Lower leg skin (tissue), 3 donors: ENCODE data around the gene CDHR3.

ENCODE experiments used
- POLR2A ChIP-seq, 2 donors: fragments of 450-650 bp; IDR thresholded peaks; one replicate each; pipeline ENCODE4 v1.6.1; 2016 to 2017; ENCODE audit warnings: antibody characterized with exemption in 2 of 2, mild to moderate bottlenecking in 1 of 2, moderate library complexity in 1 of 2
- TF ChIP-seq, protein P1 (sequence below), 3 donors: fragments of 450-650 bp; IDR thresholded peaks; one replicate each; pipeline ENCODE4 v1.5.1; 2016; ENCODE audit warnings: antibody characterized with exemption in 3 of 3, mild to moderate bottlenecking in 3 of 3, moderate library complexity in 2 of 3

DNA sequence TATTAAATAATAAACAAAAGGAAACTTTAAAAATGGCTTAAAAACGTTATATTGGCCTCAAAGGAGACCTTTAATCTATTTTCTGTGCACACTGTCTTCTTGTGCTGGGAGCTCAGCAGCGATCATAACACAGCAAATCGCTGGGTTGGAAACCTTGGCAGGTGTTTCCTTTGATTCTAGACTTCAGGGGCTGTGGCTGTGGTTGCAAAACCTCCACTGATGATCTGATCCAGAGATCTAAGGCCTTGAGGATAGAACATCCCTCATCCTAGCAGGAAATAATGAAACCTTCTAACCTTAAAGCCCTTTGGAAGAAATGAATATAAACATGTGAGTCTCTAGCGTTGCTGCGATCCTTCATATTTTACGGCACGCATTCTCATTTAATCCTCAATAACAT, 29.8 kb downstream of the CDHR3 start:
- TF ChIP-seq, protein P1, sequence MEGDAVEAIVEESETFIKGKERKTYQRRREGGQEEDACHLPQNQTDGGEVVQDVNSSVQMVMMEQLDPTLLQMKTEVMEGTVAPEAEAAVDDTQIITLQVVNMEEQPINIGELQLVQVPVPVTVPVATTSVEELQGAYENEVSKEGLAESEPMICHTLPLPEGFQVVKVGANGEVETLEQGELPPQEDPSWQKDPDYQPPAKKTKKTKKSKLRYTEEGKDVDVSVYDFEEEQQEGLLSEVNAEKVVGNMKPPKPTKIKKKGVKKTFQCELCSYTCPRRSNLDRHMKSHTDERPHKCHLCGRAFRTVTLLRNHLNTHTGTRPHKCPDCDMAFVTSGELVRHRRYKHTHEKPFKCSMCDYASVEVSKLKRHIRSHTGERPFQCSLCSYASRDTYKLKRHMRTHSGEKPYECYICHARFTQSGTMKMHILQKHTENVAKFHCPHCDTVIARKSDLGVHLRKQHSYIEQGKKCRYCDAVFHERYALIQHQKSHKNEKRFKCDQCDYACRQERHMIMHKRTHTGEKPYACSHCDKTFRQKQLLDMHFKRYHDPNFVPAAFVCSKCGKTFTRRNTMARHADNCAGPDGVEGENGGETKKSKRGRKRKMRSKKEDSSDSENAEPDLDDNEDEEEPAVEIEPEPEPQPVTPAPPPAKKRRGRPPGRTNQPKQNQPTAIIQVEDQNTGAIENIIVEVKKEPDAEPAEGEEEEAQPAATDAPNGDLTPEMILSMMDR (IDR thresholded peaks at IDR 0.05) = no peak
- no peak for TF ChIP-seq POLR2A (IDR thresholded peaks at IDR 0.05)
